Adrenal gland (tissue), 5 donors: Measurements from ENCODE around the gene PGP.

ENCODE experiments used
- CTCF ChIP-seq, 6 experiments: fragments of 450-650 bp in 4 of 6; fragments of 200-600 bp in 2 of 6; sonication (generic) in 1 of 6; IDR thresholded peaks; 1 replicate in 5 of 6; 2 replicates in 1 of 6; pipeline versions ENCODE4 v1.5.1 to v1.8.0; 2016 to 2021; ENCODE audit warnings: antibody characterized with exemption in 6 of 6, mild to moderate bottlenecking in 2 of 6, moderate library complexity in 1 of 6
- POLR2A ChIP-seq, 2 donors: fragments of 450-650 bp; IDR thresholded peaks; one replicate each; pipeline ENCODE4 v1.6.1; 2017; ENCODE audit warnings: antibody characterized with exemption in 2 of 2, mild to moderate bottlenecking in 2 of 2, moderate library complexity in 1 of 2
- donor health status: DM: no; HTN: no; CAD: no.

- no peak for TF ChIP-seq CTCF (IDR thresholded peaks at IDR 0.05)
- no peak for TF ChIP-seq POLR2A (IDR thresholded peaks at IDR 0.05)
Observed at GRCh38 chr16:2226918-2227317, 12.3 kb upstream of the PGP start.
